Heart left ventricle (tissue), 16 donors: ENCODE results near the gene MED29. TPM values are rescaled to one million over a fixed set of nuclear protein-coding genes. Genes with fewer than 3 reads are reported as not detected.

ENCODE experiments used
- ATAC-seq, 4 donors: fragments of 200-7000 bp; cut with Tn5 transposase; one replicate each; pipeline ENCODE4 v1.9.1; 2020 to 2022; ENCODE audit warnings: moderate library complexity in 4 of 4, mild to moderate bottlenecking in 3 of 4, moderate number of reproducible peaks in 1 of 4
- DNase-seq, 5 donors: peaks; one replicate each; pipeline ENCODE4 v3.0.0-alpha.2; 2020
- H3K27ac ChIP-seq, 12 donors: fragments of 200-600 bp; sonication (generic) in 4 of 12; one replicate each; pipeline versions ENCODE4 v1.5.0 to v1.8.0; 2016 to 2022; ENCODE audit warnings: mild to moderate bottlenecking in 2 of 12
- H3K27me3 ChIP-seq, 9 donors: fragments of 200-600 bp; sonication (generic) in 2 of 9; one replicate each; pipeline versions ENCODE4 v1.5.1 to v1.8.0; 2016 to 2022; ENCODE audit warnings: mild to moderate bottlenecking in 3 of 9
- H3K36me3 ChIP-seq, 9 donors: fragments of 200-600 bp; sonication (generic) in 2 of 9; one replicate each; pipeline versions ENCODE4 v1.5.0 to v1.8.0; 2018 to 2022; ENCODE audit warnings: mild to moderate bottlenecking in 2 of 9
- H3K4me1 ChIP-seq, 12 donors: fragments of 200-600 bp; sonication (generic) in 4 of 12; one replicate each; pipeline versions ENCODE4 v1.5.0 to v1.8.0; 2016 to 2022; ENCODE audit warnings: mild to moderate bottlenecking in 3 of 12
- H3K4me3 ChIP-seq, 12 donors: fragments of 200-600 bp; sonication (generic) in 4 of 12; one replicate each; pipeline versions ENCODE4 v1.5.0 to v1.8.0; 2017 to 2022; ENCODE audit warnings: mild to moderate bottlenecking in 9 of 12, moderate library complexity in 4 of 12
- H3K9me3 ChIP-seq, 12 donors: fragments of 200-600 bp; sonication (generic) in 4 of 12; one replicate each; pipeline versions ENCODE4 v1.5.0 to v1.8.0; 2016 to 2022; ENCODE audit warnings: mild to moderate bottlenecking in 1 of 12
- CTCF ChIP-seq, 12 donors: fragments of 200-600 bp; sonication (generic) in 4 of 12; IDR thresholded peaks; one replicate each; pipeline versions ENCODE4 v1.5.0 to v1.8.0; 2018 to 2022; ENCODE audit warnings: antibody characterized with exemption in 12 of 12, mild to moderate bottlenecking in 5 of 12
- POLR2A ChIP-seq, 2 donors: fragments of 450-650 bp; IDR thresholded peaks; one replicate each; pipeline ENCODE4 v1.6.1; 2017; ENCODE audit warnings: antibody characterized with exemption in 2 of 2, mild to moderate bottlenecking in 2 of 2, moderate library complexity in 2 of 2
- WGBS, 4 donors: extraction: QIAGEN DNeasy Blood & Tissue Kit in 2 of 4; methylation state at CpG; one replicate each; pipeline versions ENCODE4 v1.1.5 to v1.1.7; 2013 to 2018; 5-methylcytosine and 5-hydroxymethylcytosine counted together
- intact Hi-C, 10 donors: fragments of 100-400 bp; cut with DNase I; formaldehyde crosslinking; loops; one replicate each; pipeline versions ENCODE4 v1.11.1 to v1.14.2; 2022
- polyA plus RNA-seq, 2 donors: library from polyadenylated mRNA; stranded (reverse); fragments of 200-250 nt; gene quantifications; one replicate each; pipeline ENCODE4 v1.2.3, GENCODE V29; 2013
- total RNA-seq, 9 donors: library from RNA; depleted of rRNA in 2 of 9; stranded (reverse); fragments of >200 nt in 2 of 9; fragmentation: NEBNext Ultra II Directional in 3 of 9; extraction: Animal tissue kit (Norgen Biotek cat#: 25700) in 3 of 9; gene quantifications; one replicate each; pipeline versions ENCODE4 v1.1.0 to v1.2.4, GENCODE V29; 2016 to 2023
- donor health status: ischemic (EF 13 %, LVEDD 7.1; RV severe dilation, severe dysfunction).
- donor health status: healthy with polysubstance abuse.
- donor health status: DM: no; HTN: yes; CAD: no.
- donor health status: DM: no; HTN: no; CAD: no.
- donor health status: ischemic (EF 25% LVEDD 6.9; RV normal size, moderate dysfunction).
- donor health status: ischemic (EF 25% LVEDD 5.7; RV mildly dilated, moderate dysfunction).
- donor health status: healthy.
- donor health status: DM: yes; HTN: yes; CAD: no.
- donor health status: ischemic (EF 35%, LVEDD 5.7; RV mildly dilated, moderate dysfunction).
- donor health status: nonischemic (EF 11% LVEDD 7.7; RV severe dilation, severe dysfunction).
- donor health status: DM: yes; HTN: yes; CAD: no.
- donor health status: PGD.
- donor health status: ischemic (EF 29% LVEDD 5.4; RV normal size, mild dysfunction).
- donor health status: nonischemic (EF 23%, LVEDD 6.1; RV moderate dilation, normal function).

The MED29 gene
- total and polyA plus RNA-seq, 11 donors, result 26.3 to 53.0 (median 34.1) TPM

GRCh38 chr19:39345956-39346355, 45.2 kb upstream of the MED29 start:
- no peak for DNase-seq
- Histone ChIP-seq H3K4me1 (peaks cover 0 to 57% (median 34%) of the 10 kb centered on the region in 12 donors), H3K27ac (no peak overlapping the region), H3K9me3 (no peaks in the 10 kb centered on the region), H3K36me3 (peaks cover 0 to 45% (median 21%) of the 10 kb centered on the region in 9 donors), H3K4me3 (no peak overlapping the region), H3K27me3 (no peaks in the 10 kb centered on the region)
- intact Hi-C loops, result loop anchor here in 3 of 10 donors (5.0 to 10.0 kb wide), 3 partner anchors 36 to 189 kb away; partner anchors contain the start of genes EID2B (in 1 of the 3), MED29 (in 1 of the 3) and PAF1 (in 1 of the 3)
- no peak for TF ChIP-seq POLR2A (IDR thresholded peaks at IDR 0.05)
- WGBS, 4 donors, result 60 to 78% (median 68%) methylated on average over 1 of the region's 1 CpG
- ATAC-seq, result no peak

GRCh38 chr19:39347332-39348164, 43.6 kb upstream of the MED29 start:
- no peak overlapping the region for H3K4me3 ChIP-seq
- H3K27me3 ChIP-seq, result no peaks in the 10 kb centered on the region
- no peaks in the 10 kb centered on the region for H3K9me3 ChIP-seq
- H3K4me1 ChIP-seq, result peaks cover 0 to 66% (median 40%) of the 10 kb centered on the region in 12 donors
- DNase-seq (no peak), ATAC-seq (no peak)
- WGBS, 4 donors, result 71 to 84% (median 75%) methylated on average over 4 of the region's 4 CpGs
- intact Hi-C loops, result loop anchor here in 3 of 10 donors (5.0 to 10.0 kb wide), 3 partner anchors 35 to 187 kb away; partner anchors contain the start of genes EID2B (in 1 of the 3), MED29 (in 1 of the 3) and PAF1 (in 1 of the 3)
- peaks cover 0 to 52% (median 31%) of the 10 kb centered on the region in 9 donors for H3K36me3 ChIP-seq
- TF ChIP-seq POLR2A (IDR thresholded peaks at IDR 0.05) (no peak), CTCF (IDR thresholded peaks at IDR 0.05) (no peak)
- H3K27ac ChIP-seq, result no peak overlapping the region

GRCh38 chr19:39349326-39349725, 41.9 kb upstream of the MED29 start:
- H3K27ac ChIP-seq, result no peak overlapping the region
- TF ChIP-seq CTCF (IDR thresholded peaks at IDR 0.05) (no peak), POLR2A (IDR thresholded peaks at IDR 0.05) (no peak)
- WGBS, 4 donors, result 64 to 73% (median 71%) methylated on average over 4 of the region's 4 CpGs
- H3K36me3 ChIP-seq, result peaks cover 0 to 67% (median 48%) of the 10 kb centered on the region in 9 donors
- no peaks in the 10 kb centered on the region for H3K9me3 ChIP-seq
- H3K27me3 ChIP-seq, result no peaks in the 10 kb centered on the region
- intact Hi-C loops, result loop anchor here in 3 of 10 donors (5.0 to 10.0 kb wide), 3 partner anchors 33 to 185 kb away; partner anchors contain the start of genes EID2B (in 1 of the 3), MED29 (in 1 of the 3) and PAF1 (in 1 of the 3)
- DNase-seq (no peak), ATAC-seq (no peak)
- peaks cover 0 to 58% (median 28%) of the 10 kb centered on the region in 12 donors for H3K4me1 ChIP-seq
- H3K4me3 ChIP-seq, result no peak overlapping the region

- ATAC-seq (no peak), DNase-seq (no peak)
- H3K36me3 ChIP-seq, result peaks cover 0 to 75% (median 56%) of the 10 kb centered on the region in 9 donors
- intact Hi-C loops, result no loop called here
- H3K27ac ChIP-seq, result no peak overlapping the region
- H3K9me3 ChIP-seq, result no peaks in the 10 kb centered on the region
- WGBS, 4 donors, result 97 to 100% (median 99%) methylated on average over 3 of the region's 3 CpGs
- TF ChIP-seq POLR2A (IDR thresholded peaks at IDR 0.05), result no peak
- no peak for TF ChIP-seq CTCF (IDR thresholded peaks at IDR 0.05)
- H3K4me1 ChIP-seq, result peaks cover 0 to 49% (median 21%) of the 10 kb centered on the region in 12 donors
- H3K4me3 ChIP-seq, result no peak overlapping the region
- no peaks in the 10 kb centered on the region for H3K27me3 ChIP-seq
Measured at GRCh38 chr19:39350156-39350555, 41.0 kb upstream of the MED29 start.
